Measurements from ENCODE around the gene DHRS7. TPM values are rescaled to one million over a fixed set of nuclear protein-coding genes. Genes with fewer than 3 reads are reported as not detected.

Gene DHRS7
- total and polyA plus RNA-seq, 7 experiments from 2014 or later: 29.9 to 118 (median 48.0) TPM

DNA sequence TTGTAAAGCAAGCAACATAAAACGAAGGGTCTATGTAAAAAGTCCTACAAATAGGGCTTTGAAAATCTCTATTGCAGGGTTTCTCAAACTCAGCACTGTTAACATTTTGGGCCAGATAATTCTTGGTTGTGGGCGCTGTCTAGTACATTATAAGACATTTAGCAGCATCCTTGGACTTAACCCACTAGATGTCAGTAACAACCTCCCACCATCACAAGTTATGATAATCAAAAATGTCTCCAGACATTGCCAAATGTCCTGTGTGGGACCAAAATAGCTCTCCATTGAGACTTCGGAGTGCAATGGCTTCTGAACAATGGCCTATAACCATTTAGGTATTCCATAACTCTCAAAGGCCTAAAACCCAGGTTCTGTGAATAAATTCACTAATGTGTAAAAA lies 22.9 kb upstream of the DHRS7 start:
- Histone ChIP-seq H3K36me3 (ENCODE audit: control insufficient read depth in 2 of 3, insufficient read depth in 3 of 3, low read length in 3 of 3) (no peaks in the 10 kb centered on the region), H3K27me3 (ENCODE audit: control insufficient read depth in 2 of 2, insufficient read depth in 2 of 2, low read length in 2 of 2) (no peaks in the 10 kb centered on the region), H3K27ac (ENCODE audit: low read depth, low read length) (no peak overlapping the region), H3K4me3 (ENCODE audit: low read length) (no peak overlapping the region), H3K4me1 (ENCODE audit: control insufficient read depth in 2 of 2, insufficient read depth in 2 of 2, low read length in 2 of 2) (peaks cover 0 to 6% of the 10 kb centered on the region in 2 donors), H3K9me3 (ENCODE audit: control insufficient read depth in 2 of 3, low read length in 3 of 3) (no peaks in the 10 kb centered on the region)
- intact Hi-C loops (cut with micrococcal nuclease): loop anchor here in 1 of 2 donors (5.0 kb wide), 2 partner anchors 374 to 681 kb away; no protein-coding TSS in a partner anchor
- H3K4me1 Mint-ChIP-seq: peaks cover 4 to 15% (median 9%) of the 10 kb centered on the region in 7 donors
- no peaks in the 10 kb centered on the region for H3K36me3 Mint-ChIP-seq
- ChIA-PET POLR2A (interaction anchor here (1.0 kb wide), 1 partner anchor 123 kb away, joined by 4 read pairs; no protein-coding TSS in a partner anchor), CTCF (interaction anchor here (2.4 to 9.6 kb wide), 2 partner anchors 123 to 223 kb away, joined by 7 to 145 read pairs; no protein-coding TSS in a partner anchor)
- H3K9me3 Mint-ChIP-seq: no peaks in the 10 kb centered on the region
- ATAC-seq: no peak
- H3K27me3 Mint-ChIP-seq: peaks cover 0 to 8% (median 3%) of the 10 kb centered on the region in 5 donors
- peak overlapping the region in 1 of 9 donors; percentile 2 for H3K27ac Mint-ChIP-seq
- H3K4me3 Mint-ChIP-seq: no peak overlapping the region
- no peak for DNase-seq

DNA sequence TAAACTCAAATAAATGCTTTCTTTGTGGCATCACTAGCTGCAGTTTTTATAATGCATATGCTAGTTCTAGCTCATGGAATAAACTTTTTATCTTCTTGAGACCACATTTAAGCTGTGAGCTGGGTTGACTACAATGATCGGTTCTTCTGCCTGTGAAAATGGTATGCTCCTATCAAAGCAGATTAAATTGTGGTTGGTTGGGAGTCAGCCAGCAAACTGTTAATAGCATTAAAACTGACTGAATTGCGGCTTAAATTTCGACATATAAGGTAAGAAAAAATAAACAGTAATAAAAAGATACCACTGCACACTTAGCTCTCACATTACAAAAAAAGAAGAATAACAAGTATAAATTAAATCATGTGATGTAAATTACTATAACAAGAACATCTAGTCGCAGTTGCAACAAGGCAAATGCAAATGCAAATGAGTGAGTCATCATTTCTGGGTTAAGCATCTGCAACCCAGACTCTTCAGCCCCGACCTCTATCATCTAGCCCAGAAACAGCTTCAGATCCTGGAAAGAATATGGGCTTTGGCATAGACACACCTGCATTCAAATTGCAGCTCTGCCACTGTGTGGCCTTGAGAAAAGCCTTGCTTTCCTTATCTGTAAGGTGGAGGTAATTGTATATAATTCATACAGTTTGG lies 19.8 kb upstream of the DHRS7 start:
- Mint-ChIP-seq H3K27me3 (peaks cover 0 to 4% (median 0%) of the 10 kb centered on the region in 5 donors), H3K9me3 (peaks cover 0 to 11% (median 2%) of the 10 kb centered on the region in 11 donors), H3K36me3 (peaks cover 0 to 4% (median 0%) of the 10 kb centered on the region in 5 donors), H3K27ac (no peak overlapping the region), H3K4me1 (peaks cover 4 to 15% (median 9%) of the 10 kb centered on the region in 7 donors), H3K4me3 (no peak overlapping the region)
- DNase-seq (no peak), ATAC-seq (no peak)
- POLR2A ChIA-PET: interaction anchor here (0.7 to 2.6 kb wide), 6 partner anchors 14 to 94 kb away, joined by 3 to 14 read pairs (median 4); partner anchors contain the start of genes DHRS7, PCNX4 and PPM1A
- intact Hi-C loops (cut with micrococcal nuclease): loop anchor here (1.0 to 5.0 kb wide), 17 partner anchors 21 to 1058 kb away; partner anchors contain the start of genes CCDC175 (in 2 of the 2), PCNX4 (in 2 of the 2) and PPM1A (in 1 of the 2)
- H3K9me3 ChIP-seq (ENCODE audit: control insufficient read depth in 2 of 3, low read length in 3 of 3): no peaks in the 10 kb centered on the region
- H3K4me3 ChIP-seq (ENCODE audit: low read length): no peak overlapping the region
- H3K27ac ChIP-seq (ENCODE audit: low read depth, low read length): no peak overlapping the region
- peaks cover 0 to 6% of the 10 kb centered on the region in 2 donors for H3K4me1 ChIP-seq (ENCODE audit: control insufficient read depth in 2 of 2, insufficient read depth in 2 of 2, low read length in 2 of 2)
- no peaks in the 10 kb centered on the region for H3K36me3 ChIP-seq (ENCODE audit: control insufficient read depth in 2 of 3, insufficient read depth in 3 of 3, low read length in 3 of 3)
- CTCF ChIA-PET: interaction anchor here (0.6 to 9.6 kb wide), 23 partner anchors 12 to 678 kb away, joined by 3 to 145 read pairs (median 4); partner anchors contain the start of genes DHRS7 and PPM1A
- H3K27me3 ChIP-seq (ENCODE audit: control insufficient read depth in 2 of 2, insufficient read depth in 2 of 2, low read length in 2 of 2): no peaks in the 10 kb centered on the region

DNA sequence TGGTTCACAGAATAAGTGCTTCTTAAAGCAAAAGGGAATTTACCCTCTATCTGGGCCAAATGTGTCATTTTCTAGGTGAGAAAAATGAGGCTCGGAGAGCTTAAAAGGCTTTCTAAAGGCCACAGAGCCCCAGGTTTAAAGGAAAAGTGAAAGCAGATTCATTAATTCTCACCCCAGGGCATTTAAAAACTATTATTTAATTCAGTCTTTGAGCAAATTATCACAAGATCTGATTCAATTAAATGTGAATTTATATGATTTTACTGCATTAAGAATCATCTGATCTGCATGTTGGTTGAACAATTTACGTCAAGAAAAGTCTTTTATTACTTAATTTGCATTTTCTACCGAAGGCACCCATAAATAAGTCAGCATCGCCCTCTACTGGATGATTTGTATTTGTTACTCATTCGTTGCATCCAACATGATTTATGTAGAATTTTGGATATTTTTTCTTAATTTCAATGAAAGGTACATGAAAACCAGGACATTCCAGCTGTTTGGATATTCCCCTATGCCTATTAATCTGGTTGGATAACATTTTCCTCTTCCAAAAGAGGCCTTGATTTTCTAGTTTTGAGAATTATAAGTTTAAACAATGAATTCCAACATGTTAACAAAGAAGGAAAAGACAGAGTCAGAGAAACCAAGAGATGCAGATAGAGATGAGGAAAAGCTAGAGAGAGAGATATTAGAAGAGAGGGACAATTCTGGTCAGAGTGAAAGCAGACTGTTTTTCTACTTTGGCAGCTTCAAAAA lies 19.1 kb upstream of the DHRS7 start:
- Mint-ChIP-seq H3K27ac (peak overlapping the region; percentile 34 to 94 (median 78)), H3K27me3 (peaks cover 0 to 4% (median 0%) of the 10 kb centered on the region in 5 donors), H3K4me3 (peak overlapping the region; percentile 73 to 84 (median 80)), H3K36me3 (peaks cover 0 to 4% (median 0%) of the 10 kb centered on the region in 5 donors), H3K4me1 (peaks cover 4 to 15% (median 9%) of the 10 kb centered on the region in 7 donors), H3K9me3 (peaks cover 0 to 15% (median 5%) of the 10 kb centered on the region in 11 donors)
- intact Hi-C loops (cut with micrococcal nuclease): loop anchor here (1.0 to 5.0 kb wide), 15 partner anchors 20 to 1057 kb away; partner anchors contain the start of genes CCDC175 (in 2 of the 2), PCNX4 (in 2 of the 2) and PPM1A (in 1 of the 2)
- Histone ChIP-seq H3K27ac (ENCODE audit: low read depth, low read length) (peak overlapping the region; percentile 66), H3K4me3 (ENCODE audit: low read length) (peak overlapping the region; percentile 48), H3K9me3 (ENCODE audit: control insufficient read depth in 2 of 3, low read length in 3 of 3) (no peaks in the 10 kb centered on the region), H3K36me3 (ENCODE audit: control insufficient read depth in 2 of 3, insufficient read depth in 3 of 3, low read length in 3 of 3) (no peaks in the 10 kb centered on the region), H3K27me3 (ENCODE audit: control insufficient read depth in 2 of 2, insufficient read depth in 2 of 2, low read length in 2 of 2) (no peaks in the 10 kb centered on the region), H3K4me1 (ENCODE audit: control insufficient read depth in 2 of 2, insufficient read depth in 2 of 2, low read length in 2 of 2) (peaks cover 0 to 6% of the 10 kb centered on the region in 2 donors)
- ChIA-PET CTCF (interaction anchor here (0.6 to 9.6 kb wide), 30 partner anchors 14 to 1943 kb away, joined by 3 to 145 read pairs (median 4); partner anchors contain the start of genes DHRS7 and PPM1A), POLR2A (interaction anchor here (0.7 to 2.6 kb wide), 8 partner anchors 14 to 220 kb away, joined by 3 to 14 read pairs (median 4); partner anchors contain the start of genes DHRS7, PCNX4 and PPM1A)
- ATAC-seq (peak; percentile 85), DNase-seq (peak in 7 of 9 donors; percentile 59 to 80 (median 71))

DNA sequence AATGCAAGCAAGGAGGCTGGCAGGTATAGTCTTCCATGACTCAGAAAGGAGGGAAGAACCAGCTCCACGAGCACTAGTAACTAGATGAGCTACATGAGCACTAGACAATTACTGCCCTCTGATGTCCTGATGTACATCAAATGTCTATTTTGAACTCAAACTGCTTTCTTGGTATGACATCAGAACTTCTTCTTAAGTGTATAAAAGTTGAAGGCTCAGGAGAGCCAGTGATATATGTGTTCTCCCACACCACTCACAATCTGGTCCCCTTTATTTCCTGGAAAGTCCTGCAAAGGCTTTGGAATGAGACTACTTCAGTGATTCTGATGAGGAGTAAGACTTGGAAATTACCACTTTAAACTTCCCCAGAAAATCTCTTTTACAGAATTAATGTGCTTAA lies 18.5 kb upstream of the DHRS7 start:
- ChIA-PET POLR2A (interaction anchor here (0.9 to 2.6 kb wide), 10 partner anchors 19 to 220 kb away, joined by 3 to 14 read pairs (median 4); partner anchors contain the start of genes DHRS7, PCNX4 and PPM1A), CTCF (interaction anchor here (0.6 to 9.6 kb wide), 19 partner anchors 16 to 1943 kb away, joined by 3 to 145 read pairs (median 4); partner anchors contain the start of genes DHRS7 and PPM1A)
- H3K4me3 Mint-ChIP-seq: peak overlapping the region; percentile 73 to 84 (median 80)
- H3K9me3 Mint-ChIP-seq: peaks cover 0 to 15% (median 5%) of the 10 kb centered on the region in 11 donors
- peak overlapping the region; percentile 66 for H3K27ac ChIP-seq (ENCODE audit: low read depth, low read length)
- peaks cover 0 to 4% (median 0%) of the 10 kb centered on the region in 5 donors for H3K27me3 Mint-ChIP-seq
- H3K4me1 Mint-ChIP-seq: peaks cover 4 to 15% (median 9%) of the 10 kb centered on the region in 7 donors
- H3K27ac Mint-ChIP-seq: peak overlapping the region; percentile 34 to 94 (median 78)
- H3K36me3 Mint-ChIP-seq: peaks cover 0 to 4% (median 0%) of the 10 kb centered on the region in 5 donors
- H3K9me3 ChIP-seq (ENCODE audit: control insufficient read depth in 2 of 3, low read length in 3 of 3): no peaks in the 10 kb centered on the region
- peaks cover 0 to 6% of the 10 kb centered on the region in 2 donors for H3K4me1 ChIP-seq (ENCODE audit: control insufficient read depth in 2 of 2, insufficient read depth in 2 of 2, low read length in 2 of 2)
- H3K36me3 ChIP-seq (ENCODE audit: control insufficient read depth in 2 of 3, insufficient read depth in 3 of 3, low read length in 3 of 3): no peaks in the 10 kb centered on the region
- DNase-seq (peak in 2 of 9 donors; percentile 8 to 11), ATAC-seq (peak; percentile 45)
- peak overlapping the region; percentile 48 for H3K4me3 ChIP-seq (ENCODE audit: low read length)
- intact Hi-C loops (cut with micrococcal nuclease): loop anchor here (1.0 to 5.0 kb wide), 15 partner anchors 19 to 1056 kb away; partner anchors contain the start of genes CCDC175 (in 2 of the 2), PCNX4 (in 2 of the 2) and PPM1A (in 1 of the 2)
- no peaks in the 10 kb centered on the region for H3K27me3 ChIP-seq (ENCODE audit: control insufficient read depth in 2 of 2, insufficient read depth in 2 of 2, low read length in 2 of 2)

DNA sequence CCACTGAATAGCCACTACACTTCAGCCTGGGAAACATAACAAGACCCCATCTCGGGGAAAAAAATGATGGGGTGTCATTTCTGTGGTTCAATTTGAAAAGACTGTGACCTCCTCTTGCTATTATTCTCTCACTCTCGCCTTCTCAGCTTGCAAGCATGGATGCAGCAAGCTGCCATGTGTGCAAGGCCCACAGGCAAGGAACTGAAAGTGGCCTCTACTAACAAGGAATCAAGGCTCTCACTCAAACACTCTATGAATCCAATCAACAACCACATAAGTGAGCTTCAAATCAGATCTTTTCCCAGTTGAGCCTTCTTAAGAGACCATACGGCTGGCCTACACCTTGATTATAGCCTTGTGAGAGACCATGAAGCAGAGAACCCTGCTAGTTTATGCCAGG lies 17.9 kb upstream of the DHRS7 start:
- ChIA-PET POLR2A (interaction anchor here (0.9 to 2.6 kb wide), 9 partner anchors 18 to 219 kb away, joined by 3 to 14 read pairs (median 5); partner anchors contain the start of genes DHRS7, PCNX4 and PPM1A), CTCF (interaction anchor here (0.7 to 9.6 kb wide), 13 partner anchors 15 to 683 kb away, joined by 3 to 145 read pairs (median 7); partner anchors contain the start of genes DHRS7 and PPM1A)
- Histone ChIP-seq H3K4me1 (ENCODE audit: control insufficient read depth in 2 of 2, insufficient read depth in 2 of 2, low read length in 2 of 2) (peaks cover 0 to 6% of the 10 kb centered on the region in 2 donors), H3K36me3 (ENCODE audit: control insufficient read depth in 2 of 3, insufficient read depth in 3 of 3, low read length in 3 of 3) (no peaks in the 10 kb centered on the region), H3K4me3 (ENCODE audit: low read length) (no peak overlapping the region), H3K9me3 (ENCODE audit: control insufficient read depth in 2 of 3, low read length in 3 of 3) (no peaks in the 10 kb centered on the region), H3K27me3 (ENCODE audit: control insufficient read depth in 2 of 2, insufficient read depth in 2 of 2, low read length in 2 of 2) (no peaks in the 10 kb centered on the region), H3K27ac (ENCODE audit: low read depth, low read length) (no peak overlapping the region)
- H3K4me1 Mint-ChIP-seq: peaks cover 4 to 15% (median 9%) of the 10 kb centered on the region in 7 donors
- H3K27ac Mint-ChIP-seq: peak overlapping the region in 5 of 9 donors; percentile 34 to 94 (median 77)
- H3K36me3 Mint-ChIP-seq: peaks cover 0 to 4% (median 0%) of the 10 kb centered on the region in 5 donors
- DNase-seq (no peak), ATAC-seq (no peak)
- peaks cover 0 to 18% (median 5%) of the 10 kb centered on the region in 11 donors for H3K9me3 Mint-ChIP-seq
- peak overlapping the region in 4 of 10 donors; percentile 73 to 81 (median 76) for H3K4me3 Mint-ChIP-seq
- H3K27me3 Mint-ChIP-seq: peaks cover 0 to 4% (median 0%) of the 10 kb centered on the region in 5 donors
- intact Hi-C loops (cut with micrococcal nuclease): loop anchor here (5.0 kb wide), 5 partner anchors 51 to 1056 kb away; partner anchors contain the start of gene CCDC175 (in 1 of the 2)
